ENCODE data around the gene KRTAP1-3. TPM values are rescaled to one million over a fixed set of nuclear protein-coding genes. Genes with fewer than 3 reads are reported as not detected.

Gene KRTAP1-3
- total RNA-seq, 3 donors from 2014 or later (not counting 1 experiment from before 2014, with no cell fraction given): not detected

- Histone ChIP-seq H3K4me3 (ENCODE audit: low read length) (no peak overlapping the region), H3K9me3 (ENCODE audit: control insufficient read depth, insufficient read depth, low read length) (no peaks in the 10 kb centered on the region), H3K36me3 (ENCODE audit: control insufficient read depth, insufficient read depth, low read length) (no peaks in the 10 kb centered on the region), H3K27me3 (ENCODE audit: control insufficient read depth, insufficient read depth, low read length) (no peaks in the 10 kb centered on the region), H3K27ac (ENCODE audit: low read length) (no peak overlapping the region), H3K4me1 (ENCODE audit: control insufficient read depth, insufficient read depth, low read length) (no peaks in the 10 kb centered on the region)
- no peak overlapping the region for H3K4me3 Mint-ChIP-seq
- TF ChIP-seq, protein P1, sequence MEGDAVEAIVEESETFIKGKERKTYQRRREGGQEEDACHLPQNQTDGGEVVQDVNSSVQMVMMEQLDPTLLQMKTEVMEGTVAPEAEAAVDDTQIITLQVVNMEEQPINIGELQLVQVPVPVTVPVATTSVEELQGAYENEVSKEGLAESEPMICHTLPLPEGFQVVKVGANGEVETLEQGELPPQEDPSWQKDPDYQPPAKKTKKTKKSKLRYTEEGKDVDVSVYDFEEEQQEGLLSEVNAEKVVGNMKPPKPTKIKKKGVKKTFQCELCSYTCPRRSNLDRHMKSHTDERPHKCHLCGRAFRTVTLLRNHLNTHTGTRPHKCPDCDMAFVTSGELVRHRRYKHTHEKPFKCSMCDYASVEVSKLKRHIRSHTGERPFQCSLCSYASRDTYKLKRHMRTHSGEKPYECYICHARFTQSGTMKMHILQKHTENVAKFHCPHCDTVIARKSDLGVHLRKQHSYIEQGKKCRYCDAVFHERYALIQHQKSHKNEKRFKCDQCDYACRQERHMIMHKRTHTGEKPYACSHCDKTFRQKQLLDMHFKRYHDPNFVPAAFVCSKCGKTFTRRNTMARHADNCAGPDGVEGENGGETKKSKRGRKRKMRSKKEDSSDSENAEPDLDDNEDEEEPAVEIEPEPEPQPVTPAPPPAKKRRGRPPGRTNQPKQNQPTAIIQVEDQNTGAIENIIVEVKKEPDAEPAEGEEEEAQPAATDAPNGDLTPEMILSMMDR (IDR thresholded peaks at IDR 0.05): no peak
- ATAC-seq: no peak
- no peaks in the 10 kb centered on the region for H3K36me3 Mint-ChIP-seq
- intact Hi-C loops (cut with micrococcal nuclease): no loop called here
- no peaks in the 10 kb centered on the region for H3K4me1 Mint-ChIP-seq
- no peaks in the 10 kb centered on the region for H3K9me3 Mint-ChIP-seq
- 96% methylated on average over 3 of the region's 3 CpGs for WGBS (ENCODE audit: insufficient coverage)
- no peak overlapping the region for H3K27ac Mint-ChIP-seq
- H3K27me3 Mint-ChIP-seq (ENCODE audit: low read depth in 2 of 2): peaks cover 16 to 22% of the 10 kb centered on the region in 2 donors
- no peak for DNase-seq
These were observed 15.3 kb downstream of the KRTAP1-3 start for GRCh38 chr17:41019415-41019814.

GRCh38 chr17:41018541-41018940, 16.1 kb downstream of the KRTAP1-3 start:
- H3K36me3 Mint-ChIP-seq: no peaks in the 10 kb centered on the region
- Histone ChIP-seq H3K4me3 (ENCODE audit: low read length) (no peak overlapping the region), H3K27me3 (ENCODE audit: control insufficient read depth, insufficient read depth, low read length) (no peaks in the 10 kb centered on the region), H3K36me3 (ENCODE audit: control insufficient read depth, insufficient read depth, low read length) (no peaks in the 10 kb centered on the region), H3K27ac (ENCODE audit: low read length) (no peak overlapping the region), H3K9me3 (ENCODE audit: control insufficient read depth, insufficient read depth, low read length) (no peaks in the 10 kb centered on the region), H3K4me1 (ENCODE audit: control insufficient read depth, insufficient read depth, low read length) (no peaks in the 10 kb centered on the region)
- 59% methylated on average over 3 of the region's 3 CpGs for WGBS (ENCODE audit: insufficient coverage)
- H3K4me3 Mint-ChIP-seq: no peak overlapping the region
- no peak for DNase-seq
- no peaks in the 10 kb centered on the region for H3K4me1 Mint-ChIP-seq
- peaks cover 16 to 18% of the 10 kb centered on the region in 2 donors for H3K27me3 Mint-ChIP-seq (ENCODE audit: low read depth in 2 of 2)
- no peak for ATAC-seq
- intact Hi-C loops (cut with micrococcal nuclease): no loop called here
- no peak overlapping the region for H3K27ac Mint-ChIP-seq
- TF ChIP-seq, protein P1 (IDR thresholded peaks at IDR 0.05): no peak
- H3K9me3 Mint-ChIP-seq: no peaks in the 10 kb centered on the region

DNA sequence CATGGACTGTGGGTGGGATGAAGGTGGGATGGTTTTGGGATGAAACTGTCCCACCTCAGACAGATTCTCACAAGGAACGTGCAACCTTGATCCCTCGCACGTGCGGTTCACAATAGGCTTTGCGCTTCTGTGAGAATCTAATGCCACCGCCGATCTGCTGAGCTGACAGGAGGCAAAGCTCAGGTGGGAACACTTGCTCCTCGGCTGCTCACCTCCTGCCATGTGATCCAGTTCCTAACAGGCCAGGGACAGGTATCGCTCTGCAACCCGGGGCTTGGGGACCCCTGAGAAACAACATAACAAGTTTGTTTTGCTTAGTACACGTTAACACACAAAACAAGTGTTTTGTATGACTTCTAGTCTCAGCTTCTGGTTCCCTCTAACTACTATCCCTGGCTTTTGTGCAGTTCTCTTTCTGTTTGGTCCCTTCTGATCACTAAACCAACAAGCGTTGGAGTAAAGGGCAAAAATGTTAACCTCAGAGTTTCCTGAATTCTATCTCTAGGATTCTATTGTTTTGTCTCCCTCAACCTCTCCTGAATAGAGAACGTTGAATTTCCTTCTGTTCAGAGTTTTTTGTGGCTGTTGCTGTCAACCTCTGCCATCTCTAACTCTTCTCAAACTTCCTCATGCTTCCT, 18.0 kb downstream of the KRTAP1-3 start:
- 83% methylated on average over 13 of the region's 13 CpGs for WGBS (ENCODE audit: insufficient coverage)
- Histone ChIP-seq H3K27me3 (ENCODE audit: control insufficient read depth, insufficient read depth, low read length) (no peaks in the 10 kb centered on the region), H3K4me3 (ENCODE audit: low read length) (no peak overlapping the region), H3K36me3 (ENCODE audit: control insufficient read depth, insufficient read depth, low read length) (no peaks in the 10 kb centered on the region), H3K27ac (ENCODE audit: low read length) (no peak overlapping the region), H3K4me1 (ENCODE audit: control insufficient read depth, insufficient read depth, low read length) (no peaks in the 10 kb centered on the region), H3K9me3 (ENCODE audit: control insufficient read depth, insufficient read depth, low read length) (no peaks in the 10 kb centered on the region)
- Mint-ChIP-seq H3K36me3 (no peaks in the 10 kb centered on the region), H3K27ac (no peak overlapping the region), H3K9me3 (no peaks in the 10 kb centered on the region), H3K4me1 (no peaks in the 10 kb centered on the region), H3K27me3 (ENCODE audit: low read depth in 2 of 2) (peaks cover 13 to 17% of the 10 kb centered on the region in 2 donors), H3K4me3 (no peak overlapping the region)
- DNase-seq: no peak
- intact Hi-C loops (cut with micrococcal nuclease): no loop called here
- TF ChIP-seq, protein P1 (IDR thresholded peaks at IDR 0.05): no peak
- ATAC-seq: no peak

- no peak overlapping the region for H3K27ac Mint-ChIP-seq
- no peak for DNase-seq
- H3K4me3 Mint-ChIP-seq: no peak overlapping the region
- H3K36me3 Mint-ChIP-seq: no peaks in the 10 kb centered on the region
- TF ChIP-seq, protein P1 (IDR thresholded peaks at IDR 0.05): no peak
- intact Hi-C loops (cut with micrococcal nuclease): no loop called here
- H3K4me1 ChIP-seq (ENCODE audit: control insufficient read depth, insufficient read depth, low read length): no peaks in the 10 kb centered on the region
- H3K27ac ChIP-seq (ENCODE audit: low read length): no peak overlapping the region
- H3K27me3 Mint-ChIP-seq (ENCODE audit: low read depth in 2 of 2): peaks cover 19 to 24% of the 10 kb centered on the region in 2 donors
- no peaks in the 10 kb centered on the region for H3K9me3 ChIP-seq (ENCODE audit: control insufficient read depth, insufficient read depth, low read length)
- ATAC-seq: no peak
- H3K4me1 Mint-ChIP-seq: no peaks in the 10 kb centered on the region
- 71% methylated on average over 6 of the region's 7 CpGs for WGBS (ENCODE audit: insufficient coverage)
- no peaks in the 10 kb centered on the region for H3K9me3 Mint-ChIP-seq
- H3K36me3 ChIP-seq (ENCODE audit: control insufficient read depth, insufficient read depth, low read length): no peaks in the 10 kb centered on the region
- H3K27me3 ChIP-seq (ENCODE audit: control insufficient read depth, insufficient read depth, low read length): no peaks in the 10 kb centered on the region
- H3K4me3 ChIP-seq (ENCODE audit: low read length): no peak overlapping the region
These were observed 19.2 kb downstream of the KRTAP1-3 start for GRCh38 chr17:41015454-41015853.

Measured in natural killer cell (primary cell).